ENCODE results near the gene TBPL1. TPM values are rescaled to one million over a fixed set of nuclear protein-coding genes. Genes with fewer than 3 reads are reported as not detected.

The TBPL1 gene
- total RNA-seq, 1 experiment from 2014 or later = 42.1 TPM

DNA sequence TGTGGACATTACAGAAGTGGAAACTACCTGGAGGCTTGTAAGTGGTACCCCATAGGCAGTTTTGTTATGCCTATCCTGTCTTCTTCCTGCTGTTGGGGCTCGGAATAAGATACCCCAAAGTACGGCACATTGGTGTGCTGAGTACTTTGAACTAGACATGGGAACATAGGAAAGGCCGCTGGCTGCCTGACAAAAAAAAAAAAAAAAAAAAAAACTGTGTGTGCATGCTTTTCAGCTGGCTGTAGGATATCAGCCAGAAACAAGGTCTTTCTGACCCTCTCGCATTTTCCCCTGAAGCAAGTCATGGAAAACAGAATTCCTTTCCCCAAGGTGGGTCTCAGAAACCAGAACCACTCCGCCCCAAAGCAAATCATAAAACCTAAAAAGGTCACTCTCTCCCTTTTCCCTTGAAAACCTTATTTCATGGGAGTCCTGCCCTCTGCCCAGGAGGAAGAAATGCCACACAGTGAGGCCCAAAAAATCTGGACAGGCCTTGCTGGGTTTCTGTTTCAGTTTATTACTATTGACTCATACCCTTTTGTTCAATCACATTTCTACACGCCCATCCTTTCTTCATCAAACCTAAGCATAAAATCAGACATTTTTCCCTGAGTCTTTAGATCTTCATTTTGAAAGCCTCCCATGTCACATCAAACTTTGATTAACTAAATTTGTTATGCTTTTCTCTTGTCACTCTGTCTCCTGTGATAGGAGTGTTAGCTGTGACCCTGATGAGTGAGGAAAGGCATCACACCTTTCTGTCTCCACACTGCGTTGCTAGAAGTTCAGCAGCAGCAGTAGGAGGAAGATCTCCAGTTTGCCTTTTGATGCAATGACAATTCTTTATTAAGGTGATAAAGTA, 82.2 kb downstream of the TBPL1 start (continued):
- no peak for TF ChIP-seq JUN (CRISPR knock-in tag; IDR thresholded peaks at IDR 0.05)
- no peak for TF ChIP-seq ZNF138 (CRISPR knock-in tag; conservative IDR thresholded peaks at IDR 0.05)
- TF ChIP-seq FOXK1 (CRISPR knock-in tag; IDR thresholded peaks at IDR 0.05) = no peak
- no peak for TF ChIP-seq ZNF232 (CRISPR knock-in tag; IDR thresholded peaks at IDR 0.05)
- TF ChIP-seq TEAD1 (CRISPR knock-in tag; IDR thresholded peaks at IDR 0.05) = no peak

DNA sequence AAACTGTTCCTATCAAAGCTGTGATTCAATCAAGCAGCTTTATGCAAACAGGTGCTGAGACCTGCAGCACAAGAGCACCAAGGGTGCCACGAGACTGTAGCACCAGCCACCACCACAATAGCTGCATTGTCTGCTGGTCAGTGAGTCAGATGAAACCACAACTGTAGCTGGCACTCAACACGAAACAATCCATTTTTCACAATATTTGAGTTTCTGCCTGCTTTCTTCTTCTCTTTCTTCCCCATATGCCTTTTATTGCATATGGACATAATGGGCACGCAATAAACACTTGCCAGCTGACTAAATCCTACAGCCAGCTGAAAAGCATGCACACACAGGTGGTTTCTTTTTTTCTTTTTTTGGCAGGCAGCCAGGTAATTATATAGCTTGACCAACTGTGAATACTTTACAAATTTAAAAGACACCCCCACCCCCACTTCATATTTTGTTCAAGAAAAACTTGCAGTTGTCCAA, 82.8 kb downstream of the TBPL1 start:
- H3K4me1 Mint-ChIP-seq = peaks cover 17% of the 10 kb centered on the region
- H3K36me3 Mint-ChIP-seq = no peaks in the 10 kb centered on the region
- POLR2A ChIA-PET = no interaction called here
- no peak overlapping the region for H3K27ac Mint-ChIP-seq
- peak; percentile 26; the same call in 1 of the 2 replicates for ATAC-seq
- no peaks in the 10 kb centered on the region for H3K27me3 Mint-ChIP-seq (ENCODE audit: low read depth)
- peaks cover 4% of the 10 kb centered on the region for H3K9me3 Mint-ChIP-seq
- CTCF ChIA-PET = interaction anchor here (0.8 to 1.2 kb wide), 2 partner anchors 28 to 30 kb away, joined by 5 to 7 read pairs; no protein-coding TSS in a partner anchor
- no peak overlapping the region for H3K4me3 Mint-ChIP-seq
- TF ChIP-seq, protein P1, sequence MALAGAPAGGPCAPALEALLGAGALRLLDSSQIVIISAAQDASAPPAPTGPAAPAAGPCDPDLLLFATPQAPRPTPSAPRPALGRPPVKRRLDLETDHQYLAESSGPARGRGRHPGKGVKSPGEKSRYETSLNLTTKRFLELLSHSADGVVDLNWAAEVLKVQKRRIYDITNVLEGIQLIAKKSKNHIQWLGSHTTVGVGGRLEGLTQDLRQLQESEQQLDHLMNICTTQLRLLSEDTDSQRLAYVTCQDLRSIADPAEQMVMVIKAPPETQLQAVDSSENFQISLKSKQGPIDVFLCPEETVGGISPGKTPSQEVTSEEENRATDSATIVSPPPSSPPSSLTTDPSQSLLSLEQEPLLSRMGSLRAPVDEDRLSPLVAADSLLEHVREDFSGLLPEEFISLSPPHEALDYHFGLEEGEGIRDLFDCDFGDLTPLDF (CRISPR knock-in tag; IDR thresholded peaks at IDR 0.05) = no peak
- TF ChIP-seq, protein P2, sequence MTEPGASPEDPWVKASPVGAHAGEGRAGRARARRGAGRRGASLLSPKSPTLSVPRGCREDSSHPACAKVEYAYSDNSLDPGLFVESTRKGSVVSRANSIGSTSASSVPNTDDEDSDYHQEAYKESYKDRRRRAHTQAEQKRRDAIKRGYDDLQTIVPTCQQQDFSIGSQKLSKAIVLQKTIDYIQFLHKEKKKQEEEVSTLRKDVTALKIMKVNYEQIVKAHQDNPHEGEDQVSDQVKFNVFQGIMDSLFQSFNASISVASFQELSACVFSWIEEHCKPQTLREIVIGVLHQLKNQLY (CRISPR knock-in tag; IDR thresholded peaks at IDR 0.05) = no peak
- TF ChIP-seq NR3C1 (CRISPR knock-in tag; conservative IDR thresholded peaks at IDR 0.05; ENCODE audit: low read depth) = no peak
- no peak for TF ChIP-seq TEAD1 (CRISPR knock-in tag; IDR thresholded peaks at IDR 0.05)
- no peak for TF ChIP-seq TCF7 (CRISPR knock-in tag; IDR thresholded peaks at IDR 0.05; ENCODE audit: low read depth)
- no peak for TF ChIP-seq JAZF1 (CRISPR knock-in tag; IDR thresholded peaks at IDR 0.05)
- no peak for TF ChIP-seq HMGA2 (CRISPR knock-in tag; IDR thresholded peaks at IDR 0.05)
- no peak for TF ChIP-seq EMX1 (CRISPR knock-in tag; IDR thresholded peaks at IDR 0.05)
- TF ChIP-seq IRF2 (CRISPR knock-in tag; IDR thresholded peaks at IDR 0.05; ENCODE audit: borderline replicate concordance, low read depth) = no peak
- TF ChIP-seq, protein P3, sequence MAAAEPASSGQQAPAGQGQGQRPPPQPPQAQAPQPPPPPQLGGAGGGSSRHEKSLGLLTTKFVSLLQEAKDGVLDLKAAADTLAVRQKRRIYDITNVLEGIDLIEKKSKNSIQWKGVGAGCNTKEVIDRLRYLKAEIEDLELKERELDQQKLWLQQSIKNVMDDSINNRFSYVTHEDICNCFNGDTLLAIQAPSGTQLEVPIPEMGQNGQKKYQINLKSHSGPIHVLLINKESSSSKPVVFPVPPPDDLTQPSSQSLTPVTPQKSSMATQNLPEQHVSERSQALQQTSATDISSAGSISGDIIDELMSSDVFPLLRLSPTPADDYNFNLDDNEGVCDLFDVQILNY (CRISPR knock-in tag; IDR thresholded peaks at IDR 0.05) = no peak
- TF ChIP-seq MYBL2 (CRISPR knock-in tag; IDR thresholded peaks at IDR 0.05) = no peak
- TF ChIP-seq ZNF423 (CRISPR knock-in tag; IDR thresholded peaks at IDR 0.05) = no peak
- no peak for TF ChIP-seq ELF4 (CRISPR knock-in tag; IDR thresholded peaks at IDR 0.05; ENCODE audit: low read depth)
- DNase-seq (ENCODE audit: low spot score) = no peak

DNA sequence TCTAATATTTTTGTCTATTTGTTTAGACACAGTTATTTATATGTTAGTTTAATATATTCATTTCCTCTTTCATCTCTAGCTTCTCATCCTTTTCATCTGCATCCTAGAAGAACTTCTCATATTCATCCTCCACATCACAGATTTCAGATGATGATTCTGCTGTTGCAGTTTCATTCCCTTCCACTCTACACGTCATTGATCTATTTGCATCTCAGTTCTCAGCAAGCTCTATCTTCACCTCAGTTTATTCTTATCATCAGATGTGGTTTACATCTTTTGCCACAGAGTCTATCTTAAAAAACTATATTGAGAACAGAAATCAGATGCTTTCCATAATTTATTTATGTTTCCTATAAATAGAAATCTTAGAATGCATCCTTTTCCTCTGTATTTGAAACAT, 86.1 kb downstream of the TBPL1 start:
- ChIA-PET CTCF (interaction anchor here (0.6 kb wide), 2 partner anchors 241 to 578 kb away, joined by 3 to 4 read pairs; no protein-coding TSS in a partner anchor), POLR2A (interaction anchor here (0.5 kb wide), 1 partner anchor 429 kb away, joined by 3 read pairs; no protein-coding TSS in a partner anchor)
- Mint-ChIP-seq H3K27me3 (ENCODE audit: low read depth) (no peaks in the 10 kb centered on the region; the same call in 1 of the 2 replicates), H3K36me3 (peaks cover 7% of the 10 kb centered on the region), H3K4me1 (peaks cover 27% of the 10 kb centered on the region), H3K4me3 (no peak overlapping the region), H3K9me3 (peaks cover 4% of the 10 kb centered on the region), H3K27ac (no peak overlapping the region)
- DNase-seq (ENCODE audit: low spot score) = no peak
- ATAC-seq = no peak
- no peak for TF ChIP-seq HMGA2 (CRISPR knock-in tag; IDR thresholded peaks at IDR 0.05)
- no peak for TF ChIP-seq ESRRA (CRISPR knock-in tag; IDR thresholded peaks at IDR 0.05; ENCODE audit: borderline replicate concordance)
- TF ChIP-seq RELA (CRISPR knock-in tag; IDR thresholded peaks at IDR 0.05; ENCODE audit: borderline replicate concordance) = no peak
- TF ChIP-seq, protein P3 (CRISPR knock-in tag; IDR thresholded peaks at IDR 0.05) = no peak
- no peak for TF ChIP-seq MYBL2 (CRISPR knock-in tag; IDR thresholded peaks at IDR 0.05)
- TF ChIP-seq, protein P1 (CRISPR knock-in tag; IDR thresholded peaks at IDR 0.05) = no peak
- TF ChIP-seq GABPB1 (CRISPR knock-in tag; IDR thresholded peaks at IDR 0.05) = no peak
- TF ChIP-seq ZNF671 (CRISPR knock-in tag; IDR thresholded peaks at IDR 0.05) = no peak
- TF ChIP-seq, protein P4, sequence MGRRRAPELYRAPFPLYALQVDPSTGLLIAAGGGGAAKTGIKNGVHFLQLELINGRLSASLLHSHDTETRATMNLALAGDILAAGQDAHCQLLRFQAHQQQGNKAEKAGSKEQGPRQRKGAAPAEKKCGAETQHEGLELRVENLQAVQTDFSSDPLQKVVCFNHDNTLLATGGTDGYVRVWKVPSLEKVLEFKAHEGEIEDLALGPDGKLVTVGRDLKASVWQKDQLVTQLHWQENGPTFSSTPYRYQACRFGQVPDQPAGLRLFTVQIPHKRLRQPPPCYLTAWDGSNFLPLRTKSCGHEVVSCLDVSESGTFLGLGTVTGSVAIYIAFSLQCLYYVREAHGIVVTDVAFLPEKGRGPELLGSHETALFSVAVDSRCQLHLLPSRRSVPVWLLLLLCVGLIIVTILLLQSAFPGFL (CRISPR knock-in tag; IDR thresholded peaks at IDR 0.05; ENCODE audit: borderline replicate concordance) = no peak
- TF ChIP-seq ZNF396 (CRISPR knock-in tag; IDR thresholded peaks at IDR 0.05; ENCODE audit: borderline replicate concordance) = no peak
- TF ChIP-seq, protein P2 (CRISPR knock-in tag; IDR thresholded peaks at IDR 0.05) = no peak
